ENCODE measurements around the gene KRT4. TPM values are rescaled to one million over a fixed set of nuclear protein-coding genes. Genes with fewer than 3 reads are reported as not detected.
"Not testable (repeated sequence)": the region's sequence is repeated elsewhere in the genome, so short reads cannot be mapped to it uniquely, and the experiment has no call there.

The KRT4 gene
- 77.5 TPM for total RNA-seq (ENCODE audit: insufficient read depth, low replicate concordance)

DNA sequence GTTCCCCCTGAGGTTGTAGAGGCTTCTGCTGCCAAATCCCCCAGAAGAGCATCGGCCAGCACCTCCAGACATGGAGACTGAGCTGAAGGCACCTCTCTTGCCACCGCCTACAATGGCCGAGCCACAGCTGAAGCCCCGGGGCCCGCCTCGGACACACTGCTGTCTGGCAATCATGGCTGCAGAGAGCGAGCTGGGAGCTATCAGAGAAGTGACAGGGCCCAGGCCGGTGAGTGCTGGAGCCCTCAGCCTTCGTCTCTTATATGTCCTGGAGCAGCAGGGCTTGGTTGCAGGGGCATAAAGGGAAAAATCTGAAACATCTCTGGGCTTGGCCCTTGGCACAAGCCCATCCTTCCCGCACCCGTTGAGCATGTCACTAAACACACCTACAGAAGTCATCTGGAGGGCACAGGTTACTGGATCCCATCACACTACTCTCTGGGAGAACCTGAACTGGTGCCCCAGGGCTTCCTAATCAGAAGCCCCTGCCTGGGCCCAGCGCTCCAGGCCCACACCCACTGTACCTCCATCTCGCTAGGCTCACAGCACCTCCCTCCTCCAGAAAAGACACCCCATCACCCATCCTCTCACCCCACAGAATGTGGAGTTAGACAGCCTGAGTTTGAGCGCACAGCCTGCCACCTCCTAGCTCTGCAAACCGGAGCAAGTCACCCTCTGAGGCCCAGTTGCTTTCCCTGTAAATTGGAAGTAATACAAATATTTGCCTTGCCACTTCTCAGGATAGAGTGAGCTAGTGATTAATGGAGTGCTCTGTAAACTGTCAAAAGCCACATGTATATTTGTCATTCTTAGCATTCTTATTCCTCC lies at the start of gene KRT4:
Gene KRT4 (minus strand): TSS at position 232 of the 825 bp plus-strand sequence. CDS start 58 bp downstream, at position 174.
- DNase-seq (ENCODE audit: low spot score), result peak; percentile 74

DNA sequence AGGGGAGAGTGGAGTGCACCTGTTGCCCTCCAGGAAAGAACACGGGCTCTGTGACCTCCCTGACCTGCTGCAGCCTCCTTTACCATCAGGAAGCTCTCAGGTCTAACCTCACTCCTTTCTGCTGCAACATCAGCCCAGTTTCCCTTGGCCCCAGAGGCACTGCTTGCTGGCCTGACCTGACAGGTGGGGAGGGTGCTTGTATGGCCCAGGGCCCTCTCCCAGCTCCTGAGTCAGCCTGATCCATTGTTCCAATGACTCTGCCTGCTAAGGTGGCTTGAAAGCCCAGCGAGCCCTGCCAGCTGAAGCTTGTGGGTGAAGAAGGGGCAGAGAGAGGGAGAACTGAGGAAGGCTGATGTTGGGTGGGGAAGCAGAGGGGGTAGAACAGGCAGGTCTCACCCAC lies 48.1 kb upstream of the KRT4 start:
- no peak for DNase-seq (ENCODE audit: low spot score)

DNA sequence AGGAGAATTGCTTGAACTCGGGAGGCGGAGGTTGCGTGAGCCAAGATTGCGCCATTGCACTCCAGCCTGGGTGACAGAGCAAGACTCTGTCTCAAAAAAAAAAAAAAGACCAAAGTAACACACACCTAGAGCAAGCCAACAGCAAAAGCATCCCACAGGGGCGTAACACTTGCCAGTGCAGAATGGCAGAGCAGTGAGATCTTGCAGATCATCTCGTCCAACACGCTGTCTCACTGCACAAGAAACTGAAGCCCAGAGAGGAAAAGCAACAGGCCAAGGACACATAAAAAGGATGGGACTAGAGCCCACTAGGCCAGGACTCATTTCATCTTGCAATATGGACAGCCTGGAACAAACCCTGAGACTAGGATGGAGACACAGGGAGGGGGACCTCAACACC lies 47.6 kb upstream of the KRT4 start:
- DNase-seq (ENCODE audit: low spot score), result no peak

DNA sequence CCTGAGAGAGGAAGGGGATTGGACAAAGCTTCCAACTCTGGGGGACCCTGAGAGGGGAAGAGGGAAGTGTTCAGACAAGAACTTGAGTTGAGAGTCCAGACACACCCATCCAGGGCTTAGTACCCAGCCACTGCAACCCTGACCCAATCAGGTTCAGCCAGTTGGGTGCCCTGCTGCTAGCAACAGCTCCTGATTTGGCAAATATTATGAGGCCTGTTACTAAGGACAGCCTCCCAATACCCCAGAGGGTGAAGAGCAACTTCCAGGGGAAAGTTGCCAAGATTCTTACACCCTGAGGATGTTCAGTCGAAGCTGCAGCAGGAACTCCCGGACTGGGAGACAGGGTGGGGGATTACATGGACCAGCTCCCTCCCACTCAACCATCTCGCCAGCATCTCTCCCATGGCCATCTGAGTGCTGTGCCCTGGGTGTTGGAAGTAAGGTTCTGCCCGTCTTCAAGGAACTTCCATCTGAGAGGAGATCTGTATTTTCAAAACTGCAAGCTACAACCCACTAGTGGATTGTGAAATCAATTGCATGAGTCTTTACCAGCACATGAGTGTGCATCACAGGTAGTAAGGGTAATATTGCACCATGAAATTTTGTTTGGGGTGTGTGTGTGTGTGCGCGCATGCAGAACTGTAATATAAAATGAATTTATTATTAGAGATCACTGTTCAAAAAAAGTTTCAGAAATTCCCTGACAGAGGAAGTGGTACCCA lies 46.3 kb upstream of the KRT4 start:
- peak; percentile 82 for DNase-seq (ENCODE audit: low spot score)

DNA sequence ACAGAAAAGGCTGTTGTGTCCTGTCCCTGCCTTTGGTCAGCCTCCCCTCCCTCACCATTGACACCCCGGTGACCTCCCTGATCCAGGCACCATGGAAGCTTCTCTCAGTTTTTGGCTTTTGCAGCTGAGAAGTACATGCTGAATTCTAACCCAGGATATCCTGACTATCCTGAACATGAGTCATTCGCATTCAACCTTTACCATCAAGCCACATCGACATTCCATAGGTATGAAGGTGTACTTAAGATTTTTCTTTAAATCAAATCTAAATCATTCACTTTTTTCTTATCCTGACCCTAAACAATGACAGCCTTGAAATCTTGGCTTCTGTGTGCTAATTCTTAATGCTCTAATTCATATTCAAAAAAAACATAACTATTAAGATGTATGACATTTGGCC lies 43.6 kb upstream of the KRT4 start:
- no peak for DNase-seq (ENCODE audit: low spot score)

DNA sequence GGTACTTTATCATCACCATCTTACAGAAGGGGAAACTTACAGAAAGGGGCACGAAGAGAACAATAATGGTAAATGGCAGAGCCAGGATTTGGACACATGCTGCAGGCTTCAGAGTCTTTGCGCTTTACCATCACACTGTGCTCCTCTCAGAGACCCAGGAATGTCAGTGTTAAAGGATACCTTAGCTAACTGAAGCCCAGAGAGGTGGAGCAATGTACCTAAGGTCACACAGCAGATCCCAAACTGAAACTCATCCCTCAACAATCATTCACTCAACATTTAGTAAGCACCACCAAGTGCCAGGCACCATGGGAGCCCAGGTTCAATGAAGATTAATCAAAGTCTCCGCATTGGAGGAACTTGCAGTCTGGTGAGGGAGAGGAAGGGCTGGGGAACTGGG lies 42.9 kb upstream of the KRT4 start:
- DNase-seq (ENCODE audit: low spot score), result no peak

DNA sequence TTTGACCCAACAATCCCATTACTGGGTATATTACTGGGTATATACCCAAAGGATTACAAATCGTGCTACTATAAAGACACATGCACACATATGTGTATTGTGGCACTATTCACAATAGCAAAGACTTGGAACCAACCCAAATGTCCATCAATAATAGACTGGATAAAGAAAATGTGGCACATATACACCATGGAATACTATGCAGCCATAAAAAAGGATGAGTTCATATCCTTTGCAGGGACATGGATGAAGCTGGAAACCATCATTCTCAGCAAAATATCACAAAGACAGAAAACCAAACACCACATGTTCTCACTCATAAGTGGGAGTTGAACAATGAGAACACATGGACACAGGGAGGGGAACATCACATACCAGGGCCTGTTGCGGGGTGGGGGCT lies 42.2 kb upstream of the KRT4 start:
- DNase-seq (ENCODE audit: low spot score), result not testable (repeated sequence)

DNA sequence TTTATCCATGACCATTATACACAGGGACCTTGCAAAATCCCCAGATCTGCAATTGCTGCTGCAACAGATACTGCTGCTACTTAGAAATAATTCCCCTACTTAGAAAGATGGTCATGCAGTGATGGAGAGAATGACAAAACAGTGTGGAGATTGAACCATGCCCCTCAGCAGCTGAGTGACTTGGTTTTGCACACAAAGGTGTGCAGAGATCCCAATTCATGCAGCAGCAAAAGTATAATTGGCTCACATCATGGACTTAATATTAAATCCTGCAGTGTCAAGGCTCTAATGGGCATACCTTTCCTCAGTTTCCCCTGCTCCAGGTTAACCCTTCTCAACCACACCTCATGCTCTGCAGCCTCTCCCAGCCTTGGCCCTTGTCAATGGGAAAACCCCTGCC lies 37.9 kb upstream of the KRT4 start:
- DNase-seq (ENCODE audit: low spot score), result no peak

DNA sequence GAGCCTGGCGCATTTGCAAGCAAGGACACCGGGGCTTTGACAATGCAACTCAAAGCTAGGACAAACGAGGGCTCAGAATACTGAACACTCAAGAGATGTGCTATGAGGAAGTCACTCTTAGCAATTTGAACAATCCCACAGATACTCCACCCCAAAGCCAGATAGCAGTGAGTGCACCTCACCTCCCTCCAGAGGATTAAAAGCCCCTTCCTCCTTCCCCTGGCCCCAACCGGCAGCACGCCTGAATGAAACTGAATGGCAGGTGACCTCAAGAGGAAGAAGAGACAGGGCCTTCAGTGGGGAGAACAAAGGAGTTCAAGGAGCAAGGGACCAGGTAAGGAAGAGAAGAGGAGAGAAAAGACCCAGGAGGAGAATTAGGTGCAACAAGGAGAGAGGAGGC lies 36.8 kb upstream of the KRT4 start:
- no peak for DNase-seq (ENCODE audit: low spot score)

DNA sequence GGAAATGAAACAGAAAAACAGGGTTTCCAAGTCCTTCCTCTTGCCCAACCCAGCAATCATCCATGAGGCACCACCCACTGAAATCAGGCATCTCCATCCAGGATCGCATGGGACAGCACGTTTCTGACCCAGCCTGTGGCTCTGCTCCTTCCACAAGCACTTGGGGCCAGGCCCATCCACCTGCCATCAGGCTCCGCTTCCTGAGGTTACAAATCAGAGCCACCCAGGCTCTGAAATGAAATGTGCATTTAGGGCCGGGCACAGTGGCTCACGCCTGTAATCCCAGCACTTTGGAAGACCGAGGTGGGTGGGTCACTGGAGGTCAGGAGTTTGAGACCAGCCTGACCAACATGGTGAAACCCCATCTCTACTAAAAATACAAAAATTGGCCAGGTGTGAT lies 35.6 kb upstream of the KRT4 start:
- no peak for DNase-seq (ENCODE audit: low spot score)

DNA sequence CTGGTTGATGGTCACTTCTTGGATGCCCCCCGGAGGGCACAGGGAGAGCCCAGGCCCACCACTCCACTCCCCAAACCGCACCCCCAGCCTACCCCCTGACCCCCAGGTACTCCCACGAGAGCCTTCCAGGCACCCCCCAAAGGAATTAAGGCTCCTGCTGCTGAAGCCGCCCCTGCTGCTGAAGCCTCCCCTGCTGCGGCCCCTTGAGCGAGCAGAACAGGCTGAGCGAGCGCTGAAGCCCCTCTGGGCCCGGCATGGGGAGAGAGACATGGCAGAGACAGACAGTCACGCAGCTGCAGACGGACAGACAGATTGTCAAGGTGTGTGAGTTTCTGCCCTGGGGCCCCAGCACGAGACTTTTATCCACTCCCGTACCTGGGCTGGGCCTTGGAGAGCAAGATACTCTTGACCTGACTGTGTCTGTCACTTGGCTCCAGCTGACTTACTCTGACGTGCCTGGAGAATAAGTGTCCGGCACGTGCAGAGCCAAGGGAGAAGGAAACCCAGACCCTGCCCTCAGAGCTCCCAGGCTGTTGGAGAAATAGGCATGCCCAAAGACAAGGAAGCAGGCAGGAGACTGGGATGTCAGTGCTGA lies 34.8 kb upstream of the KRT4 start, which contains the start of gene KRT78:
Gene KRT78 (minus strand): TSS at position 334 of the 595 bp plus-strand sequence. CDS start 64 bp downstream, at position 270.
- DNase-seq (ENCODE audit: low spot score), result peak; percentile 48

DNA sequence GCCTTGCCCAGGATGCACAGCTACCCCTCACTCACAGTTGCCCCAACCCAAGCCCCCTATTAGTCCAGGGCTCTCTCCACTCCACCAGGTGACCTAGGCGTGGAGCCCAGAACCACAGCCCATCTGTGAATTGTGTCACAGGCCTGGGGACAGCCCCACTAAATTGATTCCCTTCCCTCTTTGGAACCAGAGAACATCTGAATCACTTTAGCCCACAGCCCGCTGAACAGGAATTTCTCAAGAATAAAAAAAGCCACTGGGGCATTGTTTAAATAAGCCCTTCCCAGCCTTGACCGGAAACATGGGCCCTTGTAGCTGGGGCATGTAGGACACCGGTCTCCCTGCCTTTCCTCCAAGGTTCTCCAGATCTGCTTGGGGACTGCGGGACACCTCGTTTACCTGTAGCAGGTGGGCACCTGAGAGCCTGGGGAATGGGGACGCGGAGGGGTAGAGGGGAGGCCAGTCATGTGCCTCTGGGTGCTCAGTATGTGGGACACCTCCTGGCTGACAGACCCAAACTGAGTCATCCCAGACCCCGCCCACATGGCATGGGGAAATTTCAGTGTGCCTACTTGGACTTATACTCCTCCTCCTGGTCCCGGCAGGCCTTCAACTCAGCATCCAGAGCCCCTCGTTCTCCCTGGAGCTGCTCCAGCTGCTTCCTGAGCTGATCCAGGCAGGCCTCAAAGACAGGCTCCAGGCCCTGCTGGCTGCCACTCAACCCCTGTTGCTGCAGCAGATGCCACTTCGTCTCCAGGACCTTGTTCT lies 33.6 kb upstream of the KRT4 start:
- peak; percentile 69 for DNase-seq (ENCODE audit: low spot score)

DNA sequence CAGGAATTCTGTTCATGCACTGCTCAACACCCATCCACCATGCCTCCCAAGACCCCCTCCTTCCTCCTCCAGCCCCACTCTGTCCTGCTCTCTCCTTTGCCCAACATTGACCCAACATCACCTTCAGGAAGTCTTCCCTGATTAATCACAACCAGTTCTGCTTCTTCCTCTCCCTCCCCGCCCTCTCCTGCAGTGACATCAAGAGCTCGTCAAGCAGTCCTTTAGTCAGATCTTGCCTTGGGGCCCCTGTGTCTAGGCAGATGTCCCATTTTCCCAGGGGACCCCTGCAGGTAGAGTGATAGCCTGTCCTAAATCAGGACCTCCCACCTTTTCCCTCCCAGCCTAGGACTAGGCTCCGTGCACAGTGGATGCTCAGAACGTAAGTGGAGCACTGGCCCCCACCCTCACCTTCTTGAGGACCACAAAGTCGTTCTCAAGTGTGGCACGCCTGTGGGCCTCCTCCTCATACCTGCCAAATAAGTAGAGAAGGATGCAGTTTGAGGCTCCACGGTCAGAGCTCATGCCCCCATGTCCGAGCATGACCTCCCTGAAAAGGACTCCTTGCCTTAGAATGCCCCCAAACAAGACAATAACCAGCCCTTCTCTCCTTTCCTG lies 32.5 kb upstream of the KRT4 start:
- DNase-seq (ENCODE audit: low spot score), result no peak

DNA sequence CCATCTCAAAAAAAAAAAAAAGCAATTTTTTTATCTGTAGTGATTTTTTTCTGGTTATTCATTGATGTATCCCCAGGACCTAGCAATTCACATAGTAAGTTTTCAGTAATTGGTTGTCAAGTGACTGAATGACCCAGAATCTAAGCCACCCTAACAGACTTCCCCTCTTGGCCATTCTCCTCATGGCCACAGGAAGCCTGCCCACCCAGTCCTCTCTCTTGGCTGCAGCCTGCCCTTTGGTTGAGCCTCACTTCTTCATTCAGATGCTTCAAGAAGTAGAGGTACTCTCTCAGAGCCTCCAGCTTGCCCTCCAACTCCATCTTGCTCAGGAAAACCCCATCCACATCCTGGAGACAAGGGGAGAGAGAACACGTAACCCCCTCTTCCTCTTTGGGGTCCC lies 32.0 kb upstream of the KRT4 start:
- no peak for DNase-seq (ENCODE audit: low spot score)

DNA sequence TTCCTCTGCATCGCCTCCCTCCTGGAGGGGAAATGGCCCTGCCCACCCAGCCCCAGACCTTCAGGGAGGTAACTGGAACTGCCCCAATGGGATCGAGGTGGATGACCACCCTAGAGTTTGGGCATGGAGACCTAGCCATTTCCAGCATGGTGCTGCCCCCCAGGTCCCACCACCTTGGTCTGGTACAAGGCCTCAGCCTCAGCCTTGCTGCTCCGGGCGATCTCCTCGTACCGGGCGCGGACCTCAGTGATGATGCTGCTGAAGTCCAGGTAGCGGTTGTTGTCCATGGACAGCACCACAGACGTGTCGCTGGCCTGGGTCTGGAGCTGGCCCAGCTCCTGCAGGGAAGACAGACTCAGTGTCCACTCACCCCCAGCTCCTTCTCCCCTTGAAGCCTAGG lies 30.5 kb upstream of the KRT4 start:
- no peak for DNase-seq (ENCODE audit: low spot score)

DNA sequence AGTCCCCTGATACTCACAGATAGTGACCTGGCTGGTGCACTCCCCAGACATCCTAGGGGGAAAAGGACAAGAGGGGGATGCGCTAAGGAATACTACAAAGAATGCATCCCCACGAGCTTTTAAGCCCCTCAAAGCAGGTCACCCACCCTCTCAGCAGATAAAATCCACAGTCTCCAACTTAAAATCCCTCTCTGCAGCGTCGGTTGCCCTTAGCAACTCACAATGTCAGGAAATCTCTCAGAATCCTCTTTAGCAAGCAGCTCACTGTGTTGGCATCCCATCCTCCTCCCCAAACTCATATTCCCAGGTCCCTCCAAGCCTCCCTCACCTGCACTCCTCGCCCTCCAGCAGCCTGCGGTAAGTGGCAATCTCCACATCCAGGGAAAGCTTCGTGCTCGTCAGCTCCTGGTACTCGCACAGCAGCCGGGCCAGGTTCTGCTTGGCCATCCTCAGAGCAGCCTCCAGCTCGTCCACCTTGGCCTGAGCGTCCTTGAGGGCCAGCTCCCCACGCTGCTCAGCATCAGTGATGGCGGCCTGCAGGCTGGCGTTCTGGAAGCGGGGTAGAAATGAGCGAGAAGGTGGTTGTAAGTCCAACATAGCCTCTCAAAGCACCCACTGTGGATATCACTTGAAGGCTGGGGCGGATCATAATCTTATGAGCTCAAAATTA lies 25.7 kb upstream of the KRT4 start:
- DNase-seq (ENCODE audit: low spot score), result no peak

DNA sequence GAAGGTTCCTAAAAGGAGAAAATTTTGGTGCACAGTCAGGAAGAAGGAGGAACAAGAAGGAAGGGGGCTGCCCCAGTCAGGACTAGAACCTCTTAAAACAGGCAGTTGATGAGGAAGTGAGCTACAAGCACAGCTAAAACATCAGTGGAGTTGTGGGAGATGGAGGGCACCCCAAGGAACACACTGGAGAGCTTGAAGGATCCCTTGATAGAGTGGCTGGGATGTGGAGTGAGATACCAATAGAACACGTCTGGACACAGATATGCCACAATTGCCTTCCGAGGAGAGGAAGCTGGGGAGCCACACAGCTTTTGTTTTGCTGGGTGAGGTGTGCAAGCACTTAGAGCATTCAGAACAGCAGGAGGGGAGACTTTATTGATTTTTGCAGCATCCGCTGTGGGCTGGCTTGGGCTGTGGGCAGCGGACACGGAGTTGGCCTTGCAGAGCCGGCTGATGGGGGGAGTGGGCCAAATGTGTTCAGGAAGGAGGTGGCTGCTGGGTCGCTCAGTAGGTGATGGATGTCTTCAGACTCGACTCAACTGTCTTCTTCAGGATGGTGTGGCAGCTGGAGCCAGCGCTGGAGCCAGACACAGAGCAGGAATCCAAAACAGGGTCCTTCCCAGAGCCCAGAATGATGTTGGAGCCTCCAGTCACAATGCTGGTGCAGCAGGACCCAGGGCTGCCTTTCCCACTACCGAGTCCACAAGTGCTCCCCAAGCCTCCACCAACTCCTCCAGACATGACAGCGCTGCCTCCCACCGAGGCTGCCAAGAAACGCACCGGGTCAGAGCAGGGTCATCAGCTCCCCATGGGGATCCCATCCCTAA lies 24.9 kb upstream of the KRT4 start:
- DNase-seq (ENCODE audit: low spot score), result no peak

DNA sequence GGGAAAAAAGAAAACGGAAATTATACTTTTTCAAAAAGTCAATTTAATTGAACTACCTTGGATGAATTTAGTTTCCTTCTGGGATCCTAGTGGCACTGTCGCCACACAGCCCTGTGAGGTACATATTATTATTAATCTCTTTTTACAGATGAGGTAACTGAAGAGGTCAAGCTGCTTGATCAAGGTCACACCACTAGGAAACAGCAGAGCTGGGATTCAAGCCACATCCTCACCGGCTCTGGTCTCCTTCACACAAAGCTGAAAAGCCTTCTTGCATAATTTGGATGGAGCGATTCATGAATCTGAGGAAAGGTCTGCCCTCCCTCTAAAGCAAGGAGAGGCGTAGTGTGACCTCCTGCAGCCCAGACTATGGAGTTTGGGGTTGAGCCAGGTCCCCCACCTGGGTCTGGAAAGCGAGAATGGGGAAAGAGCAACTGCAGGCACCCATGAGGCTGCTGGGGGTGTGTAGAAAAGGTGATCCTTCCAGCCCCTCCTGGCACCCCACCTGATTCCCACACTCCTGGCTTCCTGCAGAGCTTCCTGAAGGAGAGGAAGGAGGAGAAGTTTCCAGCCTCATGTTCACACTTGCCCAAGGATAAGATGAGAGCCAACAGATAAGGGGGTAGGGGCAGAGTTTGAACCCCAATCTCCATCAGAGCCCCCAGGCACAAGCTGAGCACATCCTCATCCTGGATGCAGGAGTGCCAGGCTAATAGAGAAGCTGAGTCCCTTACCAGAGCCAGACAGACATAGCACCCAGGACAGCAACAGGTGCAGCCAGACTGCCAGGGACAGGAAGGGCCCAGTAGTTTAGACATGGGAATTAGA lies 24.1 kb upstream of the KRT4 start:
- peak; percentile 47 for DNase-seq (ENCODE audit: low spot score)

DNA sequence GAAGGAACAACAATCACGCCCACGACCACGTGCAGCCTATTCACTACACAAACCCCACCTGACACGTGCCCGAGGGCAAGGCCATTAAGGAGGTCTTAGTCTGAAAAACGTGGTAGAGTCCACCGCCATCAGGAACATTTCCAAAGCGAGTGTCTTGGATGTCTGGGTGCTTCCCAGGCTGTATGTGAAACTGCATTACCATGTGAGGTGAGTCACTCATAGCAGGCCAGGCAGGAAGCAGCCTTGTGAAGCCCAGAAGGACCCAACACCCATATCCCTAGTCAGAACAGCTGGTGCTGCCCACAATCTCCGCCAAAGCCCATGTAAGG lies 23.5 kb upstream of the KRT4 start:
- DNase-seq (ENCODE audit: low spot score), result peak; percentile 52

Data from umbilical cord (tissue), 2 donors.